GM21360 (cell line): ENCODE data around the gene PTMS.

Source experiments
- ATAC-seq: cut with Tn5 transposase; IDR thresholded peaks from one replicate; pipeline ENCODE4 v1.9.1; 2021; ENCODE audit warnings: mild to moderate bottlenecking, moderate library complexity; ENCODE audit not compliant: unreplicated experiment

Gene PTMS

DNA sequence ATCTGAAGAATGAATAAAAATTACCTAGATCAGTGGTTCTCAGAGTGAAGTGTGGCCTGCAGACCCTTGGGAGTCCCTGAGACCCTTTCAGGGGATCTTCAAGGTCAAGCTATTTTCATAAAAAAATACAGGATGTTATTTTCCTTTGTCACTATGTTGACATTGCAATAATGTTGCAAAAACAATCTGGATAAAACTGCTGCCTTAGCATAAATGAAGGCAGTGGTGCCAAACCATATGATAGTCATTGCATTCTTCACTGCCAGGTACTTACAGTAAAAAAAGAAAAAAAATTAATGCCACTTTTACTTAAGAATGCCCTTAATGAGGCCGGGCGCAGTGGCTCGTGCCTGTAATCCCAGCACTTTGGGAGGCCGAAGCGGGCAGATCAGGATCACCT is 21.1 kb downstream of the PTMS start:
- no peak for ATAC-seq

DNA sequence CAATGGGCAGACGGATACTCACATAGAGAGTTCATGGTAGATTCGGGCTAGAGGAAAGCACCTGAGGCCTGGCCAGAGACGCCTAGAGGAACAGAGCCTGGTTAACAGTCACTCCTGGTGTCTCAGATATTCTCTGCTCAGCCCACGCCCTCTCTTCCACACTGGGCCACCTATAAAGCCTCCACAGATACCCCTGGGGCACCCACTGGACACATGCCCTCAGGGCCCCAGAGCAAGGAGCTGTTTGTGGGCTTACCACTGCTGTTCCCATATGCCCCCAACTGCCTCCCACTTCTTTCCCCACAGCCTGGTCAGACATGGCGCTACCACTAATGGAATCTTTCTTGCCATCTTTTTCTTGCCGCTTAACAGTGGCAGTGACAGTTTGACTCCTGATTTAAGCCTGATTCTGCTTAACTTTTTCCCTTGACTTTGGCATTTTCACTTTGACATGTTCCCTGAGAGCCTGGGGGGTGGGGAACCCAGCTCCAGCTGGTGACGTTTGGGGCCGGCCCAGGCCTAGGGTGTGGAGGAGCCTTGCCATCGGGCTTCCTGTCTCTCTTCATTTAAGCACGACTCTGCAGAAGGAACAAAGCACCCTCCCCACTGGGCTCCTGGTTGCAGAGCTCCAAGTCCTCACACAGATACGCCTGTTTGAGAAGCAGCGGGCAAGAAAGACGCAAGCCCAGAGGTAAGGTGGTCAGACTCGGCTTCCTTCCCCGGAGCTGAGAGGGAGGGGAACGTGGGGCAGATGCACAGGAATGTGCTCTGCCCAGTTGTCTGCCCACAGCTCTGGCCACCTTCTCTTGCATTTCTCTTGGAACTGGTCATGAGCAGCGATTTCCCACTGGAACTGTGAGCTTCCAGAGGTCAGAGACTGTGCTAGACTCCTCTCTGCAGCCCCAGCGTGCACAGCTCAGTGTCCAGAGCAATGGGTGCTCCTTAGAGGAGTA is 23.1 kb downstream of the PTMS start, which contains the start of gene CD4:
Gene CD4, plus strand, starts transcription at position 557 of the 953 bp plus-strand sequence. CDS start 10,611 bp downstream, outside the sequence.
- ATAC-seq = no peak

DNA sequence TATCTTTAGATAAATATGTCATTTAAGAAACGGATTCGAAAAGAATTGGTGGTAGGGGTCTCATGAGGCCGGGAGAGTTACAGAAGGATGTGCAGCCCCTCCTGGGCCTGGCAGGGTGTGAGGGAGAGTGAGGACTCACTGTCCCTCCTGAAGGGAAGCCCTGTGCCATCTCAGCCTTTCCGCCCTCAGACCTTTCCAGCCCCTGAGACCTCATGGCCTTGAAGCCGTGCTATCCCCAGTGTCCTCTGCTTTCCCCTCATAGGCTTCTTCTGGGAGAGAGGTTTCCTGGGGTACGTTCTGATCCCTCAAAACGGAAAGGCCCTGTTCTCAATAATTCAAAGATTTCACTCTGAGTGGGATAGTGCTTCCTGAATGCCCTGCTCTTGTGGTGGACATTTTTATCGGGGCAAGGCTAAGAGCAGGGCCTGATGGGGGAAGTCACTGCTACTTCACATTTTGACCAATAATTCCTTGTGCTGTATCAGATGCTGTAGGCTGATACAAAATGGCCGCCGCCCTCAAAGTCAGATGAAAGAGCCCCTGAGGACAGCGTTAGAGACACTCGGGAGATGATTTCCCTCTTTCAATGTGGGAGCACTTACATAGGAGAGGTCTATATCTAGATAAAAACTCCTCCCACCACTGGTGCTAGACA is 24.5 kb downstream of the PTMS start:
- ATAC-seq = no peak

DNA sequence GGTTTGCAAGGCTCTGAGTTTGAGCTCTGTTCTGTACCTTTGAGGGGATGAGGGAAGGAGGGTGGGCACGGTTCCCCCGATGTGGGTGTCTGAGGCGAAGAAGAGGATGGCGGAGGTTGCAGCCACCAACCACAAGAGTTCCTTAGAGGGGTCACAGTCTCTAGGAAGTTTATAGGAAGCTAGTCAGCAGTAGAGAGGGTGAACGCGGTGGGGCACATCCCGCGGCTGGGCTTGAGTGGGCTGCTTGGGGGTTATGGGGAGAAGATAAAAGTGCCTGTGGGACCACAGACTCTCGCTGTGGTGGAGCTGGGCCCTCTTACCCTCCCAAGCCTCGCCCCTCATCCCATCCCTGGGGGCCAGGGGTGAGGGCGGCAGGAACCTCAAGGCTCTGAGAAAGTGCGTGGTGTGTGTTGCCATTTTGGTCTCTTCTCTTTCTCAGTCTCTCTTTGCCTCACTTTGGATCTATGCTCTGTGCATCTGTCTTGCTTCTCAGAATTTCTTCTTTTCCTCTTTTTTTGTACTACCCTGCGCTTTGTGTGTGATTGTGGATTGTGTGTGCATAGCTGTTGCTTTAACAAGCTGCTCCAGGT is 25.9 kb downstream of the PTMS start:
- no peak for ATAC-seq

DNA sequence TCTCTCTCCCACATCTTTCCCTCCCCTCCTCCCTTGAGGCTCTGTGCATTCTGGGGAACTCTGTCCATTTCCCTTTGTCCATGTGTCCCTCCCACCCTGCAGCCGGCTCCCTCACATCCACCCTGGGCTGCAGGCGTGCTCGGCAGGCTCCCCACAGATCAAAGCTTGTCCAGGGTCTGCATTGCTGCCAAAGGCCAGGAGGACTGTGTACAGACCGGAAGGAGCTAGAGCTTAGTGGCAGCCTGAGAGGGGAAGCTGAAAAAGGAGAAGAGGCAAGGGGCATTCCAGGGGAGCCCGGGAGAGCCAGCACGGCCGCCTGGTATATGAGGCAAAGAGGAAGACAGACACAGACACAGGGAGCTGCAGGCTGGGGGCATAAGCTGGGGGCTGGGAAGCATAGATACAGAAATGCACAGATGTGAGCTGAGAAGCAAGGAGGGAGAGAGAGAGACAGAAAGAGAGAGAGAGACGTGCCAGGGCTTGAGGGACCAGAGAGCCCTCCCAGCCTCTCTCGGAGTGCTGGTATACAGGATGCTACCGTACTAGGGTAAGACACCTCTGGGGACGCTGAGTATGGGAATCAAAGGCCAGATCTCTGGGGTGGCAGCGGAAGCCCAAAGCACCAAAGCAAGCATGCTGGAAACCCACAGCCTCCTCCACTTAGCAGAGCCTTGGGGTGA is 26.5 kb downstream of the PTMS start:
- ATAC-seq = no peak

DNA sequence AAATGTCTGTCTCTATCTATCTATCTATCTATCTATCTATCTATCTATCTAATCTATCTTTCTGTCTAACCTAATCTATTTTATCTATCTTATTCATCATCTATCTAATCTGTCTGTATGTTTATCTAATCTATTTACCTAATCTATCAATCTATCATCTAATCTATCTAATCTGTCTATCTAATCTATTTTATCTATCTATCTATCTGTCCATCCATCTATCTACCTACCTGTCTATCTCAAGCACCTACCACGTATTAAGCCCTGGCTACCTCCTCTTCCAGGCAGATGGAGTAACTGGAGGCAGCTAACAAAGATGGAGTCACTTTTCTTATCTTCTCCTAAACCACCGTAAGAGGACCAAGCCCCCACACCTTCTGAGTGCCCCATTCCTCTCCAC is 28.9 kb downstream of the PTMS start:
- ATAC-seq = no peak

DNA sequence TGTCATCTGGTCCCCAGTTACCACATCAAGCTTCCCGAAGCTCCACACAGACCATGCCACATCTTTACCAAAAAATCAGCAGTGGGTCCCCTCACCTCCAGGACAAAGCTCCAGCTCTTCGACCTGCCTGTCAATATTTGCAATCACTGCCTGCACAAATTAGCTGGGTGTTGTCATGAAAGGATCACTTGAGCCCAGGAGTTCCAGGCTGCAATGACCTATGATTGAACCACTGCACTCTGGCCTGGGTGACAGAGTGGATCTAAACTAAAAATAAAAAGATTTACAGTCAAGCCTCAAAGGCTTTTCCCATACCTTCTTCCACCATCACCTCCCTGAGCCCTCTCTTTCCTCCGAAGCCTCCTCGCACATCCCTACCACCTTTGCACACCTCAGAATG is 30.4 kb downstream of the PTMS start:
- no peak for ATAC-seq

DNA sequence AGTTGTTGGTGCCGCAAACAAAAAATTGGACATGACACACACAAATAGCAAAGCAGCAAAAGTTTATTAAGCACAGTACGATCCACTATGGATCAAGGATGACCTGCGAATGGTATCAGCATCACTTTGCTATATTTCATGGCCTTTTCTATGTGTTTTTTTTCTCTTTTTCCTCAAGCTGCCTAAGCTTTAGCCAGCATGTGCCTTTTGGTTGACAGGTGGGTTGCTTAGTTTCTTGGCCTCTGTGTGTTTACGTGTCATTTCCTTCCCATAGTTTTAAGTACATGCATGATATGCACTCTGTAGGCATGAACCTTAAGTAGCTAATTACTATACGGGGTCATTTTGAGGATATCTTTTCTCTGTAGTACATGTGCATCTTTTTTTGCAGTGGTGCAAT is 33.0 kb downstream of the PTMS start:
- no peak for ATAC-seq

DNA sequence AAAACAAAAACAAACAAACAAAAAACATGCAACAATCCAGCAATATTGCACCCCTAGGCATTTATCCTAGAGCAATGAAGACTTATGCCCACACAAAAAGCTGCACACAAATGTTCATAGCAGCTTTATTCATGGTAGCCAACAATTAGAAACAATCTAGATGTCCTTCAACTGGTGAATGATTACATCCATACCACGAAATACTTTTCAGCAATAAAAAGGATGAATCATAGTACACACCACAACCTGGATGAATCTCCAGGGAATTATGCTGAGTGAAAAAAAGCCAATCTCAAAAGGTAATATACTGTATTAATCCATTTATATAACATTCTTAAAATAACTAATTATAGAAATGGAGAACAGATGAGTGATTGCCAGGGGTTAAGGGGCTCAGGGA is 41.0 kb downstream of the PTMS start:
- no peak for ATAC-seq

DNA sequence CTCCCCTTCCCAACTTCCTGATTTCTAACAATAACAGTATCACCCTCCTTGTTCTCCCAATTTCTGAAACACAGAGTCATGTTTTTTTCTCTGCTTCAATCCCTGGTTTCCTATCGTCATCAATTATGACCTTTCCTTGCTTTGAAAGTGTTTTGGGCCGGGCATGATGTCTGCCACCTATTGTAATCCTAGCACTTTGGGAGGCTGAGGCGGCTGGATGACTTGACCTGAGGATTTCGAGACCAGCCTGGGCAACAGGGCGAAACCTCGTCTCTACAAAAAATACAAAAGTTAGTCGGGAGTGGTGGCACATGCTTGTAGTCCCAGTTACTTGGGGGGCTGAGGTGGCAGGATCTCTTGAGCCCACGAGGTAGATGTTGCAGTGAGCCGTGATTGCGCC is 42.9 kb downstream of the PTMS start:
- ATAC-seq = no peak

DNA sequence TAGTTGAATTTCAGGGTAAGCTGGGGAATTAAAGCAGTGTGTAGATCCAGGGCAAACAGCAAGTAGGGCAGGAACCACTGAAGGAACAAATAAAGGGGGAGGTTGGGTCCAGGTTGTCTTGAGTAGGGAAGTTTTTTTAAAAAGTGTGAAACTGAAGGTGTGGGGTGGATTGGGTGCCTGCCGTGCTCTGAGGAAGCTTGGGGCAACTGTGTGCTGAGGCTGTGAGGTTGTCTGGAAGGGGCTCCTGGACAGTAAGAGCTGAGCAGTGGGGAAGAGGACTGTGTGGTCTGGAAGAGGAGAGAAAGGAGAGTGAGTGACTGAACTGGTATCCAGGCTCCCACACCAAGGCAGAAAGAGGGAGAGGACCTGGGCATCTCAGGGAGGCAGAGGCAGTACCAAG is 44.6 kb downstream of the PTMS start:
- no peak for ATAC-seq

DNA sequence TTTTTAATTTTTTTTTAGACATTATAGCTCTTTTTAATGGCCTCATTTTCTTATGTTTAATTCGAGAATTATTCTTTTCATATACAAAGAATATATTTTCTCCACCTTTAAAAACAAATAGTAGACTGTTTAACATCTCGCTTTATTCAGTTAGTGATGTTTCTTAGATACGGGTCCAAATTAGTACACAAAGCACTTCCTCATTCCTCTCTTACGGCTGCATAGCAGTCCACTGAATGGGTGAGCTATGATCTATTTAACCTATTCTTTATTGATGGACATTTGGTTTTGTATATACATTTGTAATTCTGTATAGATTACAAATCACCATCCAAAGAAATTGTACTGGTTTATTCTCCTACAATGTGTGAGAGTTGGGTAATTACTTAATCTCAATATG is 47.2 kb downstream of the PTMS start:
- ATAC-seq = no peak

DNA sequence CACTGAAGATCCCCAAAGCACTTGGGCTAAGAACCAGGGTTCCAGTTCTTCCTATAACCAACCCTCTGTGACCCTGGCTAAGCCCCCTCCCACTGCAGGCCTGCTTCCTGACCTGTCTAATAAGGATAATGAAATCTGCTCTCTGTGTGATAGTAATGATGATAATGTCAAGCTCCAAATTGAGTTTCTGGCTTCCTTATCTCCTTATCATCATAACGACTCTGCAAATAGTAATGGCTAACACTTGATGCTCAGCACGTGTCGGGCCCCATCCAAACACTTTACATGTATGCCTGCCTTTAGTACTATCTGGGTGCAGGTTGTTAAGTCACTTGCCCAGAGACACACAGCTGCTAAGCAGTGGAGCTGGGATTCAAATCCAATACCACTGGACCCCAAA is 50.4 kb downstream of the PTMS start:
- ATAC-seq = no peak

DNA sequence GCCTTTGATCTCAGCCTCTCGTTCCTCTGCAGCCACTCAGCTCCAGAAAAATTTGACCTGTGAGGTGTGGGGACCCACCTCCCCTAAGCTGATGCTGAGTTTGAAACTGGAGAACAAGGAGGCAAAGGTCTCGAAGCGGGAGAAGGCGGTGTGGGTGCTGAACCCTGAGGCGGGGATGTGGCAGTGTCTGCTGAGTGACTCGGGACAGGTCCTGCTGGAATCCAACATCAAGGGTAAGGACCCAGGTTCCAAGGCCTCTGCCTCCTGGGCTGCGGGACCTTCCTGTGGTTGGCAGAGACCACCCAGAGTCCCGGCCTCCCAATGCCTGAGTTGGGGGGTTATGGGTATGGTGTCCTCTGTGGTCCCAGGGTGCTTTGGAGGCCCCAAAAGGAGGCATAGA is 50.9 kb downstream of the PTMS start:
- ATAC-seq = no peak

DNA sequence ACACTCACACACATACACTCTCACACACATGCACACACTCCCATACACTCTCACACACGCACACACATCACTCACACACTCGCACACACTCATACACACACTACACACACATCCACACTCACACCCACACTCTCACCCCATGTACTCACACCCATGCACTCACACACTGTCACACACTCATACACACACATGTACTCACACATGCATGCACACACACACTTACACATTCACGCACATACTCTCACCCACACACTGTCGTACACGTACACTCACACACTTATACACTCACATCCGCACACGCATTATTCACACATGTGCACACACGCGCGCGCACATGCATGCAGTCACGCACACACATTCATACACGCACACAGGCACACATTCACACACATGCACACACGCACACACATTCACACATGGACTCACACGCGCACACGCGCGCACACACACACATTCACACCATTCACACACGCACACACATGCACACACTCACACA is 51.5 kb downstream of the PTMS start:
- ATAC-seq = no peak

DNA sequence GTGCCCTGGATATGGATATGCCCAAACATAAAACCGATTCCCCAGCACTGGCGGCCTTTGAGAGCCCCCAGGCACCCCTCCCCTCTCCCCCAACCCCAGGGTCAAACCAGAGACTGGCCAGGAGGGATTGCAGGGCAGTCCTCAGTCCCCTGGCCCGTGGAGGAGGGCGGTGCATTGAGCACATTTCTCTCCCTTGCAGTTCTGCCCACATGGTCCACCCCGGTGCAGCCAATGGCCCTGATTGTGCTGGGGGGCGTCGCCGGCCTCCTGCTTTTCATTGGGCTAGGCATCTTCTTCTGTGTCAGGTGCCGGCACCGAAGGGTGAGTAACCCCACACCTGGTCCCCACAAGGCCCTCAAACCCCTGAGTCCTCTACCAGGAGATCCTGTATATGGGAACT is 52.1 kb downstream of the PTMS start:
- ATAC-seq = no peak

DNA sequence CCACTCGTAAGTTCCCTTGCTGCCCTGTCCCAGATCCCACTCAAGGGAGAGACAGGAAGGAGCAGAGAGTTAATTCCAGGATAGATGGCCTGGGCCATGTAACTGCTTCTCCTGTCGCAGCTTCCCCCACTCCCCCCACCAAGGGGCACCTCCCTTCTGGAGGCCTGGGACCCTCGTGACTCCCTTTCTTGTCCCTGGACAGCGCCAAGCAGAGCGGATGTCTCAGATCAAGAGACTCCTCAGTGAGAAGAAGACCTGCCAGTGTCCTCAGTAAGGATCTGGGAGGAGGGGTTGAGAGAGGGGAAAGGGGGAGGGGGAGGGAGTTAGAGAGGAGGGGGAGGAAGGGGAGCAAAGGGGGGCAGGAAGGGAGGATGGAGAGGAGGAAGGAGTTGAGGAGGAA is 52.5 kb downstream of the PTMS start:
- ATAC-seq = no peak

DNA sequence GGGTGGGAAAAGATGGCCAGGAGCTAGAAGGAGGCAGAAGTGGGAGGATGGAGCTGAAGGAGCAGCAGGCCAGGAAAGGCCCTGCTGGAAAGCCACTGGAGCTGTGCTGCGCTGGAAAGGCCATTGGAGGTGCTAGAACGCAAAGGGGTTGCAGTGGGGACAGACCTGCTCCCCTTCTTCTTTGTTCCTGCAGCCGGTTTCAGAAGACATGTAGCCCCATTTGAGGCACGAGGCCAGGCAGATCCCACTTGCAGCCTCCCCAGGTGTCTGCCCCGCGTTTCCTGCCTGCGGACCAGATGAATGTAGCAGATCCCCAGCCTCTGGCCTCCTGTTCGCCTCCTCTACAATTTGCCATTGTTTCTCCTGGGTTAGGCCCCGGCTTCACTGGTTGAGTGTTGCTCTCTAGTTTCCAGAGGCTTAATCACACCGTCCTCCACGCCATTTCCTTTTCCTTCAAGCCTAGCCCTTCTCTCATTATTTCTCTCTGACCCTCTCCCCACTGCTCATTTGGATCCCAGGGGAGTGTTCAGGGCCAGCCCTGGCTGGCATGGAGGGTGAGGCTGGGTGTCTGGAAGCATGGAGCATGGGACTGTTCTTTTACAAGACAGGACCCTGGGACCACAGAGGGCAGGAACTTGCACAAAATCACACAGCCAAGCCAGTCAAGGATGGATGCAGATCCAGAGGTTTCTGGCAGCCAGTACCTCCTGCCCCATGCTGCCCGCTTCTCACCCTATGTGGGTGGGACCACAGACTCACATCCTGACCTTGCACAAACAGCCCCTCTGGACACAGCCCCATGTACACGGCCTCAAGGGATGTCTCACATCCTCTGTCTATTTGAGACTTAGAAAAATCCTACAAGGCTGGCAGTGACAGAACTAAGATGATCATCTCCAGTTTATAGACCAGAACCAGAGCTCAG is 53.2 kb downstream of the PTMS start:
- ATAC-seq = no peak

DNA sequence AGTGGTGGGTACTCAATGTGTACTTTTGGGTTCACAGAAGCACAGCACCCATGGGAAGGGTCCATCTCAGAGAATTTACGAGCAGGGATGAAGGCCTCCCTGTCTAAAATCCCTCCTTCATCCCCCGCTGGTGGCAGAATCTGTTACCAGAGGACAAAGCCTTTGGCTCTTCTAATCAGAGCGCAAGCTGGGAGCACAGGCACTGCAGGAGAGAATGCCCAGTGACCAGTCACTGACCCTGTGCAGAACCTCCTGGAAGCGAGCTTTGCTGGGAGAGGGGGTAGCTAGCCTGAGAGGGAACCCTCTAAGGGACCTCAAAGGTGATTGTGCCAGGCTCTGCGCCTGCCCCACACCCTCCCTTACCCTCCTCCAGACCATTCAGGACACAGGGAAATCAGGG is 54.0 kb downstream of the PTMS start:
- ATAC-seq = no peak
